ENCODE data around the gene ANGPT4.

ANGPT4 gene

GRCh38 chr20:939606-940005, 23.5 kb upstream of the ANGPT4 start:
- no peak for DNase-seq

- DNase-seq, result no peak
Measured at GRCh38 chr20:934186-934840, 18.2 kb upstream of the ANGPT4 start.

DNA sequence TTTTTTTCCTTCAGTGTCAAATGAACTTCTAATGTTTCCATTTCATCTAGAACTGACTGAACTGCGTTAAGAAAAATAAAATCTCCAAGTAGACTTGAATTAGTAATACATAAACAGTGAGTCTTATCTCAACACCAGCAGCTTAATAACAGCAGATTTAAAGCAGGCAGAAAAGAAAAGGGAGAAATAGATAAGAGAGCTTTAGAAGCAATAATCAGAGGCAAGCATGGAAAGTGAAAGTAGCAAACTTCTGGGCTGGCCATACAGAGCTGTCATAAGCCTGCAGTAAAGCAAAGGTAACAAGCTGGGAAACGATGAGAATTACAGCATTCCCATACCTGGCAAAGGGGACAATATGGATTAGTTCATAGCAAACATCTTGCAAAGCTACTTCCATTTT, 16.9 kb upstream of the ANGPT4 start:
- no peak for DNase-seq

DNA sequence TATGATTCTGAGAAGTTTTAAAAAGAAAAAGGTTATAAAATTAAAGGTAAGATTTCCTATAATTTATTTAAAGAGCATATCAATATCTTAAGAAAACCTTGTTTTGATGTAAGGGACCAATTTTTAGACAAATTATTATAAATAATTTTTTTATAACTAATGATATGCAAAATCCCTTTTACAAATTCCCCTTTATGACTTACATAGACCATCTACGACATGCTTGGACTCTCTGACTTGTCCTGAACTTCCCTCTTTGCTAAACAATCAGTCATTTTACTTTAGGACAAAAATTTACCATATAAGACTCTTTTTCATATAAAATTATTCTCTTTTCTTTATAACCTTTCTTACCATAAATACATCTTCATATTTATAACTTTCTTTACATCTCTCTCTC, 15.3 kb upstream of the ANGPT4 start:
- no peak for DNase-seq

GRCh38 chr20:926670-927069, 10.5 kb upstream of the ANGPT4 start:
- DNase-seq, result no peak

GRCh38 chr20:925516-925915, 9.4 kb upstream of the ANGPT4 start:
- DNase-seq, result no peak

DNA sequence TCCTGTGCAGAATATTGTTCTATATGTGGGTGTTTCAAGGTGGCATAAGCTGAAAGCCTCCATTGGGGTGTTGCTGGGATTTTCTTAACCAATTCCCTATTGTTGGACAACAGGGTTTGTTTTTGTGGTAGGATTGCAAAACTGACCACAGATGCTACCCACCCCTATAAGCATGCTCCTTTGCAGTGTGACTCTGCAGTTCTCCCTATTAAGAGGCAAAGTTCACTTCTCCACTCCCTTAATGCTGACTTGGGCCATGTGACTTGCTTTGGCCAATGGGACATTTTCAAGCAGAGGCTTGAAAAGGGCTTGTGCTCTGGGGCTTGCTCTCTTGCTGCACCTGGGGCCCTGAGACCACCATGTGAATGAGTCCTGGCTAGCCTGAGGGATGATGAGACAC, 8.5 kb upstream of the ANGPT4 start:
- no peak for DNase-seq

- no peak for DNase-seq
Measured at GRCh38 chr20:922781-923180, 6.6 kb upstream of the ANGPT4 start.

DNA sequence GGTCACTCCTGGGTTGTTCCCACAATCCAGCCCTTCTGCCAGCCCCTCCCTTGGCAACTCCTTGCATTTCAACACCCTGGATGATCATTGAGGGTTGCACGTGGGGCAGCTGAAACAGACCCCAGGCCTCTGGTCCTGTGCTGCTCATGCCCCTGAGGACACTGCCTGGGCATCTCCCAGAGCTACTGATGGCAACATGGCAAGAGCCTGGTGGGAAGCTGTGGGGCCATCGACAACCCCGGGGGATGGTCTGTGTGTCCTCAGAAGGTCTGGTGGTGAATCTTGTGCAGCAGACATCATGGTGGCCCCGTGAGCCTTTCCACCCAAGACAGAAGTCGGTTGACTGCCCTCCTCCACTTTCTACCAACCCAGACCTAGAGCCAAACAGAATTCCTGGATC, 4.9 kb upstream of the ANGPT4 start:
- DNase-seq, result no peak

- no peak for DNase-seq
Measured at GRCh38 chr20:920311-920710, 4.2 kb upstream of the ANGPT4 start.

- no peak for DNase-seq
Measured at GRCh38 chr20:919491-919916, 3.4 kb upstream of the ANGPT4 start.

- DNase-seq, result no peak
Measured at GRCh38 chr20:917416-917815, 1.3 kb upstream of the ANGPT4 start.

DNA sequence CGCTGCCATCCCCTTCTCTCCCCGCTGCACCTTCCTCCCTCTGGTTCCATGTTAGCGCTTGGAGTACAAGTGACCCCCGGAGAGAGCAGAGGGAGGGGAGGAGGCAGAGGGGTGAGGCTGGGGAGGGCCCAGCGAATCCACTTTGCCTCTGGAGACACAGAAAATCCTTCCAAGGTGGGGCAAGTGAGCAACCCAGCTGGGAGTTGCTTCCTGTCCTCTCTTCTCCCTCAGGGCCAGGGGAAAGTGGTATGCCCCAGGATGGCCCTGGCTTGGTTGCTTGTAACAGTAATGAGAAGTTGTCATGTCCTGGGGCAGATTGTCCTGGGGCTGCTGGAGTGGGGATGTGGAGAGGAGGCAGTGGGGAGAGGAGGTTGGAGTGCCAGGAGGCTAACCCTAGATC, 691 bp upstream of the ANGPT4 start:
- DNase-seq, result no peak

DNA sequence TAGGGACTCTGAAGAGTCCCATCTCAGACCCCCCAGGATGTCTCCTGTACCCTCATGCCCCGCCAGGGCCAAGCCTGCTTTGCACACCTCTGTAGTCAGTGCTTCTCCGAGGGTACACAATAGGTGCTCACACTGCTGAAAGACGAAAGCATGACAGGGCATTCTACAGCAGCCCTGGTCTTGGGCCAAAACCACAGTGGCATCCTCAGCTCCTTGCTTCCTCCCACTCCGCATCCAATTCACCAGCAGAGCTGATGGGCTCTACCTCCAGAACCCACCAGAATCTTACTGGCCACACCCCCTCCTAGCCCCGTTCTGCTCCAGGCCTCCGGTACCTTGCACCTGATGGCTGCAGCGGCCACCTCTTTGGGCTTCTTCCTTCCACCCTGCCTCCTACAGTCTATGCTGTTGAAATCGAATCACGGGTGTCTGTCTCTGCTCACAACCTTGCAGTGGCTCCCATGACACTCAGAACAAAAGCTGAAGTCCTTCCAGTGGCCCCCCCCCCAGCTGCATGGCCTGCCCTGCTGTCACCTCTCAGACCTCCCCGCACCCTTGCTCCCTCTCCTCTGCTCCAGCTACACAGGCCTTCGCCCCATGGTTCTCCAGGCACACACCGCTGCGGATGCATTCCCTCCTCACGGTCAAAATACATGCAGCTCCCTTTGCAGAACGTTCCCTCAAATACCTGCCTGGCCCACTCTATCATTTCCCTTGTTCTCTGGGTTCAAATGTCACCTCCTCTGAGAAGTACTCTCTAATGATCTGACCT, 1.2 kb downstream of the ANGPT4 start:
- no peak for DNase-seq

DNA sequence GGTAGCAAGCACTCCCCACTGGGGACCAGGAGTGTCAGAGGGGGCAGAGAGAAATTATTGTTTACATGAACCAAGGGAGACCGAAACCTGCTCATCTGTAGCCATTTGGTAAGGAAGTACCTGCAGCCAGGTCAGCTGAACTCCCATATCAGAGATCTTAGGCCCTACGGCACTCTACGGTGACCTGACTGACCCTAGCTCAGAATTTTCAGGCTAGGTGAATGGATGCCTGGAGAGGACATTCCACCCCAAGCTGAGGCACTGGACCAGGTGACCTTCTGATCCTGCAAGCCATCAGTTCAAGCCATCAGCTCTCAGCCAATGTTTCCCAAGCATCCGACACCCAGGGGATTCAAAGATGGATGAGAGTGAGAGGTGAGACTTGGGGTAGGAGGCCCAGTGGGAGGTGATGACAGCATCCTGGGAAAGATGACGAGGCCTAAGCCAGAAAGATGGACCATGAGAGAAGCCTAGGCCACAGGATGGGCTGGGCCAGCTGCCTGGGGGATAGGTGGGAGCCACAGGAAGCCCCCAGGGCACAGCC, 2.8 kb downstream of the ANGPT4 start:
- no peak for DNase-seq

GRCh38 chr20:911882-912600, 4.1 kb downstream of the ANGPT4 start:
- DNase-seq, result no peak

- DNase-seq, result no peak
Measured at GRCh38 chr20:910870-911770, 5.0 kb downstream of the ANGPT4 start.

DNA sequence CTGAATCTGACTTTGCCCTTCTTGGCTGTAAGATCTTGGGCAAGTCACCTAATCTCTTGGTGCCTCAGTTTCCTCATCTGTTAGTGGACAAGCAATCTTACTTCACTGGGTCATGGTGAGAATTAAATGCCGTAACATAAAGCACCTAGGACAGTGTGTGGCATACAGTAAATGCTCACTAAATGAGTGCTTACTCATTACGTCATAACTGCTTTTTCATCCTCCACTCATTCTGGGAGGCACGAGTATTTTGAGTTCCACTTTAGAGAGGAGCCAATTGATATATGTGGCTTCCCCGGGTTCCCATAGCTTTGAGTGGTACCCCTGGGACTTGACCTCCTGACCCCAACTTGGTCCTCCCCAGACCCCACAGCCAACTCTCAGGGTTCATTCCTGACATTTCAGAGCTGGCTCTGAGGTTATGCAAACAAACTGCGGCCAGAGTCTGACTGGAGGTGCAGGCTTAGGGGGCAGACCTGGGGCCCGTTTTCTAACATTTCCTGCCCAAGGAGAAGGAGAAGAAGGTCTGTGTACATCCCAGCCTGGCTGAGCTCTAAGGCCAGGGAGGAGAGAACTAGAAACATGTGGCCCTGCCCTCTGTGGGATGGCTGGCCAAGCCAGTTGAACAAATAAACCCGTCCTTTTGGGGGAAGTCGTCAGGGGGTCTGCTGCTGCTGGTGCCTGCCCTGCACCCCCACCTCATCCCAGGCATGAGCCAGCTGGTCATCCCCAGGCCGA, 5.8 kb downstream of the ANGPT4 start:
- DNase-seq, result no peak

DNA sequence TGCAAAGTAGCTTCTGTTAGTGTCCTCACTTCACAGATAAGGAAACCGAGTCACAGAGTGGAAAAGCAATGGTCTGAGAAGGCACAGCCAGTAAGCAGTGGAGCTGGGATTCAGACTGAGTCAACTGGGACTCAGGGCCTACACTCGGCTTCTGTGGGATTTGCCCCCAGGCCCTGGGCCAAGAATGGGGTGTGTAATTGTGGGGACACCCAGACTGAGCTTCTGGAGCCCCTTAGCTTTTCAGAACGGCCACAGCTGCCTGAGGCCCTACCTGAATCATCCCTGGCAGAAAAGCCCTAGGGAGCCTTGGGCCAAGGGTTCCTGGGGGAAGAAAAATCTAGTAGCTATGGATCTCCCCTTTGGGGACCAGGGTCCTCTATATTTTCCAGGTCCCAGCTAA, 6.5 kb downstream of the ANGPT4 start:
- no peak for DNase-seq

GRCh38 chr20:906703-907270, 9.3 kb downstream of the ANGPT4 start:
- no peak for DNase-seq

DNA sequence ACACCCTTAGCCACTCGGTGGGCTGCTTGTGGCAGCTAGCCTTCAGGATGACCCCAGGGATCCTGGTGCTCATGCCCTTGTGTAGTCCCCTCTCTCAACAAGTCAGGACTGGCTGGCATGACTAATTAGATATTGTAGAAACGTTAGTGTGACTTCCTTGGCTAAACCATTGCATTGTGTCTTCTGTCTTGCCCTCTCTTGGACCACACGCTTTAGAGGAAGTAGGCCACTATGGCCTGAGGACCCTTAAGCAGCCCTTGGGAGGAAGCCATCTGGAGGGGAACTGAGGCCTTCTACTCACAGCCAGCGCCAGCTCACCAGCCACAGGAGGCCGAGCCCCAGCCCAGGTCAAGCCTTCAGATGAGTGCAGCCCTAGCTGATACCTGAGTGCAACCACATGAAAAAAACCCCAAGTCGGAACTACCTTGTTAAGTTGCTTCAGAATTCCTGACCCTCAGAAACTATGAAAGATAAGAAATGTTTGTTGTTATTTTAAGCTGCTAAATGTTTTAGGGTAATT, 10.1 kb downstream of the ANGPT4 start:
- DNase-seq, result no peak
